Vagina (tissue), 2 donors: ENCODE data around the gene FAM78A.

ENCODE experiments used
- CTCF ChIP-seq, 3 experiments: fragments of 450-650 bp in 2 of 3; fragments of 200-600 bp in 1 of 3; sonication (generic) in 1 of 3; IDR thresholded peaks; one replicate each; pipeline ENCODE4 v1.5.1; 2017 to 2019; ENCODE audit warnings: antibody characterized with exemption in 3 of 3, mild to moderate bottlenecking in 2 of 3, moderate library complexity in 2 of 3
- POLR2A ChIP-seq, 2 donors: fragments of 450-650 bp; IDR thresholded peaks; one replicate each; pipeline ENCODE4 v1.6.1; 2017; ENCODE audit warnings: antibody characterized with exemption in 2 of 2, mild to moderate bottlenecking in 2 of 2, moderate library complexity in 2 of 2

DNA sequence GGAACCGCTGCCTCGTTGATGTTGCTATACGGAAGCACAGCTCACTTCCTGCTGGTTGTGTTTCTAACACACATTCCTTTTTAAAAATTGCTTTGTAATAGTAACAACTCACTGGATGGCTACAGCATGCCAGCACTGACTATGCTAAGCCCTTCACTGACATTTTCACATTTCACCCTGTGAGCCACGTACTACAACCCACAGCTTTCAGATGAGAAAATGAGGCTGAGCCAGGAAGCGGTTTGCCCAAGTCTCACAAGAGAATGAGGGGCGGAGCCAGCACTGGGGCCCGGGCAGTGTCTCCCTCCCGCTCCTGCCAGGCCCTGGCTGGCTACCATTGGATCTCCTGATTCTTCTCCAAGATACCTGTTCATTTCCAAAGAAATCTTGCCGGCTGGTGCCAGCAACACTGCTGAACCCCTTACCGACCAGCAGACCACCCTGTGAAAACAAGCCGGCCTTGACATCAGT, 38.3 kb downstream of the FAM78A start:
- TF ChIP-seq CTCF (IDR thresholded peaks at IDR 0.05) (no peak), POLR2A (IDR thresholded peaks at IDR 0.05) (no peak)
